K562 (cell line): ENCODE results near the gene CATSPER4. TPM values are rescaled to one million over a fixed set of nuclear protein-coding genes. Genes with fewer than 3 reads are reported as not detected.

Experiments
- ADNP ChIP-seq: fragments of 200-800 bp; sonication (Bioruptor generic); IDR thresholded peaks from 2 replicates; pipeline ENCODE4 v1.6.1; 2016; ENCODE audit warnings: missing genetic modification characterization, missing compliant biosample characterization
- BRCA1 ChIP-seq, 2 experiments: fragments of 450-650 bp in 1 of 2; sonication (generic) in 1 of 2; formaldehyde crosslinking in 1 of 2; IDR thresholded peaks; 2 replicates each; pipeline versions ENCODE4 v1.5.0 to v1.6.1; 2017 to 2020; ENCODE audit warnings: mild to moderate bottlenecking in 1 of 2, missing genetic modification reagents in 1 of 2
- ESRRA ChIP-seq: fragments of 450-650 bp; IDR thresholded peaks from 2 replicates; pipeline ENCODE4 v1.6.1; 2014; ENCODE audit warnings: low read depth, mild to moderate bottlenecking, moderate library complexity, borderline replicate concordance
- FUS ChIP-seq: fragments of 200-400 bp; formaldehyde crosslinking; optimal IDR thresholded peaks from 2 replicates; pipeline ENCODE3; 2017; ENCODE audit warnings: low read depth, low read length
- KLF6 ChIP-seq: fragments of 250-450 bp; sonication (Bioruptor Pico); IDR thresholded peaks from 2 replicates; pipeline ENCODE4 v1.4.0; 2020; ENCODE audit warnings: mild to moderate bottlenecking, moderate library complexity, borderline replicate concordance
- NR4A1 ChIP-seq, 2 experiments: fragments of 250-450 bp in 1 of 2; fragments of 450-650 bp in 1 of 2; sonication (Bioruptor Pico) in 1 of 2; IDR thresholded peaks; 2 replicates each; pipeline versions ENCODE4 v1.4.0 to v1.6.1; 2016 to 2020; ENCODE audit warnings: mild to moderate bottlenecking in 2 of 2, missing compliant biosample characterization in 1 of 2, missing genetic modification characterization in 1 of 2, moderate library complexity in 1 of 2
- RBM34 ChIP-seq: fragments of 200-400 bp; formaldehyde crosslinking; IDR thresholded peaks from 2 replicates; pipeline ENCODE4 v1.6.1; 2018; ENCODE audit warnings: low read length, borderline replicate concordance; ENCODE audit not compliant: insufficient read depth
- RCOR1 ChIP-seq, 2 experiments: IDR thresholded peaks; 2 replicates each; pipeline ENCODE4 v1.6.1; 2012; ENCODE audit warnings: low read depth in 2 of 2, low read length in 2 of 2, borderline replicate concordance in 1 of 2, improper control_type of control experiment in 1 of 2
- SMAD2 ChIP-seq: fragments of 150-350 bp; IDR thresholded peaks from 2 replicates; pipeline ENCODE4 v1.6.1; 2014; ENCODE audit warnings: low read depth, mild to moderate bottlenecking, low read length
- SMARCA4 ChIP-seq: fragments of 450-650 bp; IDR thresholded peaks from 2 replicates; pipeline ENCODE4 v1.6.1; 2016
- SP2 ChIP-seq: IDR thresholded peaks from 2 replicates; pipeline ENCODE4 v1.6.1; 2011; ENCODE audit warnings: mild to moderate bottlenecking, low read depth, low read length, moderate library complexity; ENCODE audit not compliant: poor library complexity, severe bottlenecking; ENCODE audit errors: extremely low read depth
- SUPT5H ChIP-seq: fragments of 450-650 bp; IDR thresholded peaks from 2 replicates; pipeline ENCODE4 v1.6.1; 2016
- TFAP4 ChIP-seq: sonication (generic); formaldehyde crosslinking; IDR thresholded peaks from 2 replicates; pipeline ENCODE4 v1.8.0; 2022; ENCODE audit warnings: missing genetic modification reagents, mild to moderate bottlenecking, moderate library complexity, borderline replicate concordance
- ZBTB43 ChIP-seq: sonication (generic); formaldehyde crosslinking; IDR thresholded peaks from 2 replicates; pipeline ENCODE4 v1.8.0; 2023; ENCODE audit warnings: mild to moderate bottlenecking, missing genetic modification reagents
- ZNF23 ChIP-seq: fragments of 250-450 bp; sonication (Bioruptor Pico); IDR thresholded peaks from 2 replicates; pipeline ENCODE4 v1.4.0; 2020; ENCODE audit warnings: mild to moderate bottlenecking
- ZNF274 ChIP-seq: IDR thresholded peaks from 2 replicates; pipeline ENCODE4 v1.6.1; 2011; ENCODE audit warnings: low read depth, mild to moderate bottlenecking, low read length, moderate library complexity, borderline replicate concordance
- polyA plus RNA-seq, 8 experiments: library from polyadenylated mRNA; depleted of rRNA in 4 of 8; stranded (reverse) in 5 of 8; unstranded in 3 of 8; fragments of >200 nt; fragmentation: Nextera tagmentation in 2 of 8; fragmentation: Illumina TruSeq in 1 of 8; extraction: Ambion mirVana in 2 of 8; extraction: Trizol in 1 of 8; gene quantifications; 2 replicates each; pipeline versions ENCODE4 v1.2.1 to v1.2.3, GENCODE V29; 2011 to 2014; ENCODE audit warnings: inconsistent platforms in 1 of 8, missing spikeins in 1 of 8
- total RNA-seq, 7 experiments: library from RNA; depleted of rRNA in 6 of 7; stranded (reverse); fragments of >200 nt in 6 of 7; fragmentation: Illumina TruSeq in 2 of 7; extraction: Trizol in 2 of 7; gene quantifications; 2 replicates each; pipeline versions ENCODE4 v1.2.1 to v1.2.3, GENCODE V29; 2011 to 2021; ENCODE audit warnings: low replicate concordance in 1 of 7

Gene CATSPER4
- total and polyA plus RNA-seq, 9 of the 15 experiments (the other 6 are each of a cell fraction or from before 2014, with no cell fraction given), result 0.04 to 0.13 TPM; not detected in 7

DNA sequence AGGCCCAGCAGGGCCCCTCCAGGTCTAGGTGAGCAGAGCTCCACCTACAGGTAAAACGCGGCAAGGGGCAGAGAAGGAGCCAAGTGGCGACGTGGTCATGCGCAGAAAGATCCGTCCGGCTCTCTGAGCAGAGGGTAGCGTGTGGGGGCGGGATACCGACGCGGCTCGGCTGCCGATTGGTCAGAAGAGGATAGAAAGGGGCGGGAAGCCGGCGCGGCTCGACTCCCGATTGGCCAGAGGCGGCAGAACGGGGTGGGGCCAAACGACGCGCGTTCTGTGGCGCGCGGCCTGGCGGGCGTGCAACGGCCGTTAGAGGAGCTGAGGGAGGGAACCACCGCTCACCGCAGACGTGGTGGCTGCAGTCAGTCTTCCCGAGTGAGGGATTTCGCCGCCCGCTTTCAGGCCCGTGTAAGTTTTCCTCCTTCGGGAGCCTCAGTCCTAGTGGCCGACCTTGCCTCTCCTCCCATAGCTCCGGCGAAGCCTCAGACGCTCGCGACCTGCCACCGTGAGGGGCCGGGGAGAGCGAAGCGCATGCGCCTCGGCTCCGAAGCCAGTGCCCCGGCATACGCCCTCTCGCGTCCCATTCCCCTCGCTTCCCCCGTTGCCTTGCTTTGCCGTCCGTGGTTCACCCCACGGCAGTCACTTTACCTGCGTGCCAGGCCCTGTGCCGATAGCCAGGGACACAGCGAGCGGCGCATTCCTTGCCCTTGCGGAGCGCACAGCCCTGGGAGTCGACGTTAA is 43.7 kb downstream of the CATSPER4 start, which contains the start of gene CEP85 (continued):
- TF ChIP-seq ESRRA (peak; percentile 68), SMAD2 (no peak), ZNF274 (no peak), KLF6 (CRISPR knock-in tag) (peak; percentile 85; the same call in 1 of the 2 replicates), NR4A1 (CRISPR knock-in tag; IDR thresholded peaks at IDR 0.05) (peak; percentile 92), NR4A1 (tag; IDR thresholded peaks at IDR 0.05) (0 out of 2 replicates have a peak, but pooled peaks have one; percentile 44), ZBTB43 (CRISPR knock-in tag) (0 out of 2 replicates have a peak, but pooled peaks have one; percentile 57), ZNF23 (no peak), ADNP (tag) (no peak), RCOR1 (IDR thresholded peaks at IDR 0.05; ENCODE audit: borderline replicate concordance in 1 of 2, low read depth in 2 of 2, low read length in 2 of 2) (peak in 1 of 2 experiments; percentile 54; a peak in 1 of 4 replicates), SUPT5H (peak; percentile 98), SMARCA4 (peak; percentile 54; the same call in 1 of the 2 replicates), BRCA1 (IDR thresholded peaks at IDR 0.05) (no peak), BRCA1 (CRISPR knock-in tag; IDR thresholded peaks at IDR 0.05) (peak; percentile 26; the same call in 1 of the 2 replicates), SP2 (peak; percentile 82), RBM34 (no peak), FUS (no peak), TFAP4 (CRISPR knock-in tag) (peak; percentile 68; the same call in 1 of the 2 replicates)
